Heart left ventricle (tissue), 16 donors: Measurements from ENCODE around the gene NUCB1. TPM values are rescaled to one million over a fixed set of nuclear protein-coding genes. Genes with fewer than 3 reads are reported as not detected.
A peak's percentile ranks its signal among the peaks of the same experiment; 100 is the strongest.

Experiments used
- ATAC-seq, 4 donors: fragments of 200-7000 bp; cut with Tn5 transposase; one replicate each; pipeline ENCODE4 v1.9.1; 2020 to 2022; ENCODE audit warnings: moderate library complexity in 4 of 4, mild to moderate bottlenecking in 3 of 4, moderate number of reproducible peaks in 1 of 4
- DNase-seq, 5 donors: peaks; one replicate each; pipeline ENCODE4 v3.0.0-alpha.2; 2020
- H3K27ac ChIP-seq, 12 donors: fragments of 200-600 bp; sonication (generic) in 4 of 12; one replicate each; pipeline versions ENCODE4 v1.5.0 to v1.8.0; 2016 to 2022; ENCODE audit warnings: mild to moderate bottlenecking in 2 of 12
- H3K27me3 ChIP-seq, 9 donors: fragments of 200-600 bp; sonication (generic) in 2 of 9; one replicate each; pipeline versions ENCODE4 v1.5.1 to v1.8.0; 2016 to 2022; ENCODE audit warnings: mild to moderate bottlenecking in 3 of 9
- H3K36me3 ChIP-seq, 9 donors: fragments of 200-600 bp; sonication (generic) in 2 of 9; one replicate each; pipeline versions ENCODE4 v1.5.0 to v1.8.0; 2018 to 2022; ENCODE audit warnings: mild to moderate bottlenecking in 2 of 9
- H3K4me1 ChIP-seq, 12 donors: fragments of 200-600 bp; sonication (generic) in 4 of 12; one replicate each; pipeline versions ENCODE4 v1.5.0 to v1.8.0; 2016 to 2022; ENCODE audit warnings: mild to moderate bottlenecking in 3 of 12
- H3K4me3 ChIP-seq, 12 donors: fragments of 200-600 bp; sonication (generic) in 4 of 12; one replicate each; pipeline versions ENCODE4 v1.5.0 to v1.8.0; 2017 to 2022; ENCODE audit warnings: mild to moderate bottlenecking in 9 of 12, moderate library complexity in 4 of 12
- H3K9me3 ChIP-seq, 12 donors: fragments of 200-600 bp; sonication (generic) in 4 of 12; one replicate each; pipeline versions ENCODE4 v1.5.0 to v1.8.0; 2016 to 2022; ENCODE audit warnings: mild to moderate bottlenecking in 1 of 12
- POLR2A ChIP-seq, 2 donors: fragments of 450-650 bp; IDR thresholded peaks; one replicate each; pipeline ENCODE4 v1.6.1; 2017; ENCODE audit warnings: antibody characterized with exemption in 2 of 2, mild to moderate bottlenecking in 2 of 2, moderate library complexity in 2 of 2
- WGBS, 4 donors: extraction: QIAGEN DNeasy Blood & Tissue Kit in 2 of 4; methylation state at CpG; one replicate each; pipeline versions ENCODE4 v1.1.5 to v1.1.7; 2013 to 2018; 5-methylcytosine and 5-hydroxymethylcytosine counted together
- intact Hi-C, 10 donors: fragments of 100-400 bp; cut with DNase I; formaldehyde crosslinking; loops; one replicate each; pipeline versions ENCODE4 v1.11.1 to v1.14.2; 2022
- polyA plus RNA-seq, 2 donors: library from polyadenylated mRNA; stranded (reverse); fragments of 200-250 nt; gene quantifications; one replicate each; pipeline ENCODE4 v1.2.3, GENCODE V29; 2013
- total RNA-seq, 9 donors: library from RNA; depleted of rRNA in 2 of 9; stranded (reverse); fragments of >200 nt in 2 of 9; fragmentation: NEBNext Ultra II Directional in 3 of 9; extraction: Animal tissue kit (Norgen Biotek cat#: 25700) in 3 of 9; gene quantifications; one replicate each; pipeline versions ENCODE4 v1.1.0 to v1.2.4, GENCODE V29; 2016 to 2023
- TF ChIP-seq, protein P1 (sequence below), 12 donors: fragments of 200-600 bp; sonication (generic) in 4 of 12; IDR thresholded peaks; one replicate each; pipeline versions ENCODE4 v1.5.0 to v1.8.0; 2018 to 2022; ENCODE audit warnings: antibody characterized with exemption in 12 of 12, mild to moderate bottlenecking in 5 of 12
- donor health status: ischemic (EF 13 %, LVEDD 7.1; RV severe dilation, severe dysfunction).
- donor health status: healthy with polysubstance abuse.
- donor health status: DM: no; HTN: yes; CAD: no.
- donor health status: DM: no; HTN: no; CAD: no.
- donor health status: ischemic (EF 25% LVEDD 6.9; RV normal size, moderate dysfunction).
- donor health status: ischemic (EF 25% LVEDD 5.7; RV mildly dilated, moderate dysfunction).
- donor health status: healthy.
- donor health status: DM: yes; HTN: yes; CAD: no.
- donor health status: ischemic (EF 35%, LVEDD 5.7; RV mildly dilated, moderate dysfunction).
- donor health status: nonischemic (EF 11% LVEDD 7.7; RV severe dilation, severe dysfunction).
- donor health status: DM: yes; HTN: yes; CAD: no.
- donor health status: PGD.
- donor health status: ischemic (EF 29% LVEDD 5.4; RV normal size, mild dysfunction).
- donor health status: nonischemic (EF 23%, LVEDD 6.1; RV moderate dilation, normal function).

The NUCB1 gene
- total and polyA plus RNA-seq, 11 donors: 179 to 428 (median 286) TPM

DNA sequence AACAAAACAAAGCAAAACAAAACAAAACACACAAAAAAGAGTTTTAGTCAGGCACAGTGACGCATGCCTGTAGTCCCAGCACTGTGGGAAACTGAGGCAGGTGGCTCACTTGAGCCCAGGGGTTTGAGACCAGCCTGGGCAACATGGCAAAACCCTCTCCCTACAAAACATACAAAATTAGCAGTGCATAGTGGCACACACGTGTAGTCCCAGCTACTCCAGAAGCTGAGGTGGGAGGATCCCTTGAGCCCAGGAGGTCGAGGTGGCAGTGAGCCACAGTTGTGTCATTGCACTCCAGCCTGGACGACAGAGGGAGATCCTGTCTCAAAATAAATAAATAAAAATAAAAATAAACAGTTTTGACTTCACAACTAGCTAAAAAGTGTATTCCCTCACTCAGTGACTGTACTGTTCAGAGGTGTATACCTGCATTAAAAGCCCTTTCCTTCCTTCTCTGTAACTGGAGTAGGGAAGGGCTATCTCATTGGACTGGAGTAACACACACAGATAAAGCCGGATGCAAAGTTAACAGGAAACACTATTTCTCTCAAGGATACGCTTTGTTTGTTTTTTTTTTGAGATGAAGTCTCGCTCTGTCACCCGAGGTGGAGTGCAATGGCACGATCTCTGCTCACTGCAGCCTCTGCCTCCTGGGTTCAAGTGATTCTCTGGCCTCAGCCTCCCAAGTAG, 50.9 kb downstream of the NUCB1 start:
- H3K27me3 ChIP-seq: no peaks in the 10 kb centered on the region
- H3K36me3 ChIP-seq: peaks cover 0 to 4% (median 0%) of the 10 kb centered on the region in 9 donors
- intact Hi-C loops: loop anchor here in 4 of 10 donors (5.0 to 10.0 kb wide), 3 partner anchors 39 to 49 kb away; partner anchors contain the start of gene NUCB1 (in 2 of the 4)
- TF ChIP-seq, protein P1, sequence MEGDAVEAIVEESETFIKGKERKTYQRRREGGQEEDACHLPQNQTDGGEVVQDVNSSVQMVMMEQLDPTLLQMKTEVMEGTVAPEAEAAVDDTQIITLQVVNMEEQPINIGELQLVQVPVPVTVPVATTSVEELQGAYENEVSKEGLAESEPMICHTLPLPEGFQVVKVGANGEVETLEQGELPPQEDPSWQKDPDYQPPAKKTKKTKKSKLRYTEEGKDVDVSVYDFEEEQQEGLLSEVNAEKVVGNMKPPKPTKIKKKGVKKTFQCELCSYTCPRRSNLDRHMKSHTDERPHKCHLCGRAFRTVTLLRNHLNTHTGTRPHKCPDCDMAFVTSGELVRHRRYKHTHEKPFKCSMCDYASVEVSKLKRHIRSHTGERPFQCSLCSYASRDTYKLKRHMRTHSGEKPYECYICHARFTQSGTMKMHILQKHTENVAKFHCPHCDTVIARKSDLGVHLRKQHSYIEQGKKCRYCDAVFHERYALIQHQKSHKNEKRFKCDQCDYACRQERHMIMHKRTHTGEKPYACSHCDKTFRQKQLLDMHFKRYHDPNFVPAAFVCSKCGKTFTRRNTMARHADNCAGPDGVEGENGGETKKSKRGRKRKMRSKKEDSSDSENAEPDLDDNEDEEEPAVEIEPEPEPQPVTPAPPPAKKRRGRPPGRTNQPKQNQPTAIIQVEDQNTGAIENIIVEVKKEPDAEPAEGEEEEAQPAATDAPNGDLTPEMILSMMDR (IDR thresholded peaks at IDR 0.05): no peak
- TF ChIP-seq POLR2A (IDR thresholded peaks at IDR 0.05): no peak
- H3K27ac ChIP-seq: peak overlapping the region in 1 of 12 donors; percentile 11
- no peak overlapping the region for H3K4me3 ChIP-seq
- ATAC-seq: no peak
- H3K4me1 ChIP-seq: peaks cover 4 to 18% (median 12%) of the 10 kb centered on the region in 12 donors
- peaks cover 0 to 4% (median 0%) of the 10 kb centered on the region in 12 donors for H3K9me3 ChIP-seq
- DNase-seq: no peak
- WGBS, 4 donors: 37 to 57% (median 42%) methylated on average over 9 of the region's 9 CpGs

DNA sequence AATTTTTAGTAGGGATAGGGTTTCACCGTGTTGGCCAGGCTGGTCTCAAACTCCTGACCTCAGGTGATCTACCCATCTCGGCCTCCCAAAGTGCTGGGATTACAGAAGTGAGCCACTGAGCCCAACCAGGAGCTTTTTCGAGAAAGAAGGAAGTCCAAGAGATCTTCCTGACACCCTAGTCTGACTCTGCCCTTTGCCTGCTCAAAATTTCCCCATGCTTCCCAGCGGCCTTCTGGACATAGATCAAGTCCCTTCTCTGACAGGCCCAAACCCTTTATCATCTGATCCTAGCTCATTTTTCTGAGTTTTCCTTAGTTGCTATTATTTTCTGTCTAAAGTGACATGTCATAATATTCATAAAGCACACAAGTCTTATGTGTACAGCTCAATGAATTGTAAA, 53.0 kb downstream of the NUCB1 start:
- 87 to 93% (median 87%) methylated on average over 4 of the region's 4 CpGs for WGBS, 4 donors
- Histone ChIP-seq H3K27ac (no peak overlapping the region), H3K4me1 (peaks cover 4 to 21% (median 14%) of the 10 kb centered on the region in 12 donors), H3K9me3 (no peaks in the 10 kb centered on the region), H3K4me3 (no peak overlapping the region), H3K36me3 (peaks cover 0 to 13% (median 2%) of the 10 kb centered on the region in 9 donors), H3K27me3 (no peaks in the 10 kb centered on the region)
- ATAC-seq (no peak), DNase-seq (no peak)
- TF ChIP-seq POLR2A (IDR thresholded peaks at IDR 0.05): no peak
- TF ChIP-seq, protein P1 (IDR thresholded peaks at IDR 0.05): no peak
- intact Hi-C loops: loop anchor here in 4 of 10 donors (5.0 to 10.0 kb wide), 3 partner anchors 41 to 51 kb away; partner anchors contain the start of gene NUCB1 (in 2 of the 4)

DNA sequence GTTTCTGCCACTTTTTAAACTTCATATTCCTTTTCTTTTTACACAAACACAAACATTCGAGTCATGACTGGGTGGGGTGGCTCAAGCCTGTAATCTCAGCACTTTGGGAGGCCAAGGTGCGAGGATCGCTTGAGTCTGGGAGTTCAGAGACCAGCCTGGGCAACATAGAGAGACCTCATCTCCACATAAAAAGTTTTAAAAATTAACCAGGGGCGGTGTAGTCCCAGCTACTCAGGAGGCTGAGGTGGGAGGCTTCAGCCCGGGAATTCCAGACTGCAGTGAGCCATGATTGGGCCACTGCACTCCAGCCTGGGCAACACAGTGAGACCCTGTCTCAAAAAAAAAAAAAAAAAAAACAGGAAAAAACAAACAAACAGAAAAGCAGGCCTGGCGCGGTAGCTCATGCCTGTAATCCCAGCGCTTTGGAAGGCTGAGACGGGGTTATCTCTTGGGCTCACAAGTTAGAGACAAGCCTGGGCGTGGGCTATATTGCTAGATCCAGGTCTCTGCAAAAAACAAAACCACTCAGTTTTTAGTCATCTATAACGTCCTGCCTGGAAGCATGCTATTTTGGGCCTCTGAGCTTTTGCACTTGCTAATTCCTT, 54.0 kb downstream of the NUCB1 start:
- intact Hi-C loops: loop anchor here in 5 of 10 donors (2.0 to 10.0 kb wide), 4 partner anchors 42 to 53 kb away; partner anchors contain the start of gene NUCB1 (in 3 of the 5)
- H3K27me3 ChIP-seq: no peaks in the 10 kb centered on the region
- no peak for TF ChIP-seq POLR2A (IDR thresholded peaks at IDR 0.05)
- TF ChIP-seq, protein P1 (IDR thresholded peaks at IDR 0.05): no peak
- ATAC-seq: peak in 1 of 4 donors; percentile 2
- peaks cover 0 to 16% (median 2%) of the 10 kb centered on the region in 9 donors for H3K36me3 ChIP-seq
- H3K4me3 ChIP-seq: peak overlapping the region in 11 of 12 donors; percentile 77 to 97 (median 90)
- no peak for DNase-seq
- peak overlapping the region; percentile 6 to 95 (median 89) for H3K27ac ChIP-seq
- WGBS, 4 donors: 53 to 56% (median 55%) methylated on average over 11 of the region's 11 CpGs
- H3K9me3 ChIP-seq: no peaks in the 10 kb centered on the region
- peaks cover 4 to 21% (median 14%) of the 10 kb centered on the region in 12 donors for H3K4me1 ChIP-seq
